Stimulated activated CD8-positive, alpha-beta memory T cell treated with anti-CD3 and anti-CD28 coated beads, Interleukin-7, amount 100 ng/mL, for 24 hours (primary cell): ENCODE data around the gene MMP2.

Experiments used
- DNase-seq: peaks from one replicate; pipeline ENCODE4 v3.0.0-alpha.2; 2020; ENCODE audit warnings: low read depth

Gene MMP2

DNA sequence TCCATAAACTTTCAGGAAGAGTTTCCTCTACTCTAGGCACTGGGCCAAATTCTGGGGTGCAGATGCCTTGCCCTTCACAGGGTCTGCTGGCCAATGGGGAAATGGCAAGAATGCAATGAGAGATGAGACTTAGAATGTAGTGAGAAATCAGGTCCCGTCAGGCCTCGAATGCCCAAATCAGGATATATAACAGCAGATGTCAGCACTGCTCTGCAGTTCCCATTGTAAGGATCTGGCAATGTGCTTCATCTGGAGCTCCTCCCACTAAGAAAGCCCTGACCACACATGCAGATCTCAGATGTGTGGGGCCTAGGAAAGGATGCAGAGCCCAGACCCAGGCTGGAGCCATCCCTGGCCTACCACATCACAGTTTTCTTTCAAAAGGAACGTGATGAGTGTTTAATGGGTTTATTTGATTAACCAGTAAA, 16.0 kb downstream of the MMP2 start:
- no peak for DNase-seq

DNA sequence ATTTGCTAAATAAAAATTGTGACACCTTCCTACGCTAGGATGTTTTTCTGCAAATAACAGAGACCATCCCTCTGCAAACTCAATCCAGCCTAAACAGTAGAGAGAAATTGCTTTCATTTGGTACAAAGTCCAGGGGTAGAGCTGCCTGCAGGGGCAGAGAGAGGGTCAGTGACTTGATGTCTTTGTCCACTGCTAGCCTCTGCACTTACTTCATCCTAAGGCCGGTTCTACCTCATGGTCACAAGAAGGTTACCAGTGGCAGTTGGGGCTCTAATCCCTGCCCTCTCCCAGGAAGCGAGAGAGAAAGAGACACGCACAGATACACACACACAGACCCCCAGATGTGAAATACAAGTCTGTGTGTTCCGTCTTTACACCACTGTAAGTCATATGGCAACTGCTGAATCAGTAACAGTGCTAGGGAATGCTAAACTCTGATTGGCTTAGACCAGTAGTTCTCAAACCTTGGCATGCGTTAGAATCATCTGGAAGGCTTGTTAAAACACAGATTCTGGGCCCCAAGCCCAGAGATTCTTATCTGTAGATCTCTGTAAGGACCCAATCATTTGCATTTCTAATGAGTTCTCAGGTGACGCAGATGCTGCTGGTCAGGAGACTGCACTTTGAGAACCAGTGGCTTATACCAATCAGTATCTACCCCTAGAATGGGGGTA, 16.8 kb downstream of the MMP2 start:
- DNase-seq: no peak

DNA sequence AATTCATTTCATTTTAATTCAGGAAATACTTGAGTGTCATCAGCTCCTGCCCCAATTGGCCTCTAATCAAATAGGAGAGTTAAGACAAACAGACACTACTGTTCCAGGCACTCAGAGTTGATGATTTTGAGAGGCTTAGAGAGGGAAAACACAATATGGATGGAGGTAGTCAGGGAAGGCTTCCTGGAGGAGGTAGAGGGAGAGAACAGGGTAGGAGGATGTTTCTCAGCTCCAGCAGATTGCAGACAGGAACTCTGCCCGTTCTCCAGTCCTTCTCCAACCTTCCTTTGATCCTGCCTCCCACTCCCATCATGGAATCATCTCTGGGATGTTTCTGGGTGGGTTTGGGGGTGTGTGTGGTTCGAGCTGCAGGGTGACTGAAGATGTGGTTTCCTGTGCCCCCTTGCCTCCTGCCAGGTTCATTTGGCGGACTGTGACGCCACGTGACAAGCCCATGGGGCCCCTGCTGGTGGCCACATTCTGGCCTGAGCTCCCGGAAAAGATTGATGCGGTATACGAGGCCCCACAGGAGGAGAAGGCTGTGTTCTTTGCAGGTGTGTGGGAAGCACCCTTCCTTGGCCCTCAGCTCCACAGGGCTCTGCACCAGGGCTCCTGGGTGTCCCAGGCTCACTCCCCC, 17.6 kb downstream of the MMP2 start:
- DNase-seq: no peak

DNA sequence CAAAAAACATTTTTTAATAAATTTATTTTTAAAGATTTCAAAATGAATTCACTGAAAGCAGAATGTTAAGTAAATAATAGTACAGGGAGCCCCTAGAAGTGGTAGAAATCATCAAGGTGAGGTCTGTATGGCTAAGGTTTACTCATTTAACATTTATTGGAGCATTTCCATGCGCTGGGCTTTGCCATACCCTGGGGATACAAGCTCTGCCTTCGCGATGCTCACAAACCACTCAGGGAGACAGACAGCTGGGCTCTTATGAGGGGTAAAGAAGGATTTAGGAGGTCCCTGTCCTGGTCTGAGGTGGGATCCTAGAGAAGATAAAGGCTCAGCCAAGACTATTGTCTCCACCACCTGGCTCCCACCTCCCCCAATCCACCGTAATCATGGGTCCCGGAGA, 18.6 kb downstream of the MMP2 start:
- DNase-seq: no peak

DNA sequence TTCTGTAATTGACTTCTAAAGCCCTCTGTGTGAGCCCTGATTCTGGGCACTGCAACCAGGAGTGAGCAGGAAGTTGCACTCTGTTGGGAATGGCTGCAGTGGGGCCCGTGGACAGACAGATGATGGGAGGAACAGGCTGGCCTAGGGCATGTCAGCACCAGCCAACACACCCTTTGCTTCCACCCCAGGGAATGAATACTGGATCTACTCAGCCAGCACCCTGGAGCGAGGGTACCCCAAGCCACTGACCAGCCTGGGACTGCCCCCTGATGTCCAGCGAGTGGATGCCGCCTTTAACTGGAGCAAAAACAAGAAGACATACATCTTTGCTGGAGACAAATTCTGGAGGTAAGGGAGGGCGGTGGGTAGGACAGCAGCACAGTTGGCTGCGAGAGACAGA, 19.1 kb downstream of the MMP2 start:
- DNase-seq: no peak

DNA sequence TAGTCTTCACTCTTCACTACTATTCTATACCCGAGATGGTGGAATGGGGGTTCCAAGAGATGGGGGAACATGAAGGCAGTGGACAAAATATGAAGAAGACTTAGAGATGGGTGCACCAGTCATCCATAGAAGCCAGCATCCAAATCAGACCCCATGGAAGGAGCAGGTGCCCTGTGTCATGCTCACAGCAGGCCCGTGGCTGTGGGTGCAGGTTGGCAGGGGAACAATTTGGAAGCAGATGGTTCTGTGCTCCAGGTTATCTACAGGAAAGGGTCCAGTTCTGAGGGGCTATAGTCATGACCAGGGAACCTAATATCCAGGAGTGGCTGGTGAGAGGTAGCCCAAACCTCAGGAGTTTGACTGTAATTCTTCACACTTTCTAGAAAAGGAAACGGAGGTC, 20.3 kb downstream of the MMP2 start:
- no peak for DNase-seq

DNA sequence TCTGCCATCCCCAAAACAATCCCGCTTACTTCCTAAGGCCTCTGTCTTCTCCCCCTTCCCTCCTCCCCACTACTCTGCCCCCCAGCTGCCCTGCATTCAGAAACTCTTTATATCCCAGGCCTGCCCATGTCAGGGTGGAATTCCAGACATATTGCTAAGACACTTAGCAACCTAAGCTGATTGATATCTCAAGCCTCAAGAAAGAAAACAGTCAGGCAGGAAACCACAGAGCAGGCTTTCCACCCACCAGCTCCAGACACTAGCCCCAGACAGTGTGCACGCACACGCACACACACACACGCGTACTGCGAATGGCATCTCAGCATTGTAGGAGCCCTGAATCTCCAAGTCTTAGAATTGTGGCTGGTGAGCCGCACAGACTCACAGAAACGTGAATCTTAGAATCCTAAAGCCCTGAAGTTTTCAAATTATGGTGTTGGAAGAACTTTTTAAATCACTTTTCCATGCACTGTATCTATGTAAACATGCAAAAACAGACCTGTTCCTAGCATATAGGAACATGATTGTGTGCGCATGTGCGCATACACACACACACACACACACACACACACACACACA, 21.0 kb downstream of the MMP2 start:
- DNase-seq: no peak

DNA sequence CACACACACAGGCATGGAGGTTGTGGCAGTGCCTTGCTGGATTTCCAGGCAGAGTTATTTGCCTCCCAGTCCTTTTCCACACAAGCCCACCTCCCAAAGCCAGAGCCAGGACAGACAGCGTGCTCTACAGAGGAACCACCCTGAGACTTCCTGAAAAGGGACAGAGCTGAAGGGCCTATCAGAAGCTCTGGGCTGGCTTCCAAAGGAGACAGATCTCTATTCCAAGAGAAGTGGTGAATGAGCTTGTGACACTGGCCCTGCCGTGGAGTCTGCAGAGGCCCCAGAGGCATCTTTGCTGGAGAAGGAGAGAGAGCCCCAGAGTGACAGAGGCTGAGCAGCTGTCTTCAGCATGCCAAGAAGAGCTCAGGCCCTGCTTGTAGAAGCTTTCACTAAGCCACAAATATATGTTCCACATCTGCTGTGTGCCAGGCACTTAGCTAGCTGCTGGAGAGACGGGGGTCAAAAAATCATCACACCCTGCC, 21.6 kb downstream of the MMP2 start:
- no peak for DNase-seq

DNA sequence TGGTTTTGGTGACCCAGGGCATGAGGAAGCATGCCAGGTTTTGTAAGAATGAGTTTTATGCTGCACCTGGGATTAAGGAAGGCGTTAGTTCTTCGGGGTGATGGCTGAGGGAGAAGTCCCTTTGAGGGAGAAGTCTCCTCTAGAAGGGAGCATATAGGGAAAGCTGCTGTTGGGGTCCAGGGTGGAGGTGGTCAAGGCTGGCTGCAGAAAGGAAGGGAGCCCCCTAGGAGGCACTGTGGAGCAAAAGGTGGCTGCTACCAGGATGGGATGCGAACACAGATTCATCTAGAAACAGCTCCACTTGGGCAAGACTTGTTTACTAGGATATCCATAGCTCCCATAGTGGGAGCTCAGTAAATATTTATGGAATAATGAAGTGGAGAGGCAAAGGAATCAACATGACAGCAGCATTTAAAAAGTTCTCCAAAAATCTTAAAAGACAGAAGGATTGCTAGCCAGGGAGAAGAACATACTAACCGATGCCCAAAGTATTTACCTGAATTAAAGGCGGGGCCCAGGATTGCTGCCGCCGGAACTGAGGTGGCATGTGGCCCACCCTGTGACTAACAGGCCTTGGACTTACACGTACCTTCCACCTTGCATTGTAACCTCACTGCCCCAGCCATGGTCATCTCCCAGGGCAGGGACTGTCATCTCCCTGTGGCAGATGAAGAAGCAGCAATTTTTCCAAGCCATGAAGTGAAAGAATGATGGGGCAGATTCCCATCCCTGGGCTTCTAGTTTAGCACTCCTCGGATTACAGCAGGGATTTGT, 22.7 kb downstream of the MMP2 start:
- no peak for DNase-seq

DNA sequence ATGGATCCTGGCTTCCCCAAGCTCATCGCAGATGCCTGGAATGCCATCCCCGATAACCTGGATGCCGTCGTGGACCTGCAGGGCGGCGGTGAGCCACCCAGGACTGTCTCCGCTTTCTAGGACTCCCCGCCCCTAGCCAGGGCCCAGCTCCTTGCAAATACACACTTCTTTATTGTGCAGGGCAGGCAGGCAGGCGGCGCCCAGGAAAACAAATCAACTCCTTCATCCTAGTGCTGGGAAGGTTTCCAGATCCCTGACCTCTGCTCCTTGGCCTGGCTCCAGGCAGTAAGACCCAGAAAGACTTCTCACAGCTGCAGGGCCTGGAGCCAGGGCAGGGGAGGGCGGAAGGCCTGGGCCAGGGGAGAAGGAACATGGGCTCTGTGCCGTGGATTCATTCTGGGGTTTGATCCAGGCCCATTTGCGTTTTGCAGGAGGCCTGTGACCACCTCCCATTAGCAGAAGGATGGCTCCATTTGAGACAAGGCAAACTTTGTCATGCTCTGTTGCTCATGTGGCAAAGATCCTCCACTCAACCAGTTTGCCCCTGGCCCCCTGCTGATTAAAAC, 23.9 kb downstream of the MMP2 start:
- DNase-seq: no peak

DNA sequence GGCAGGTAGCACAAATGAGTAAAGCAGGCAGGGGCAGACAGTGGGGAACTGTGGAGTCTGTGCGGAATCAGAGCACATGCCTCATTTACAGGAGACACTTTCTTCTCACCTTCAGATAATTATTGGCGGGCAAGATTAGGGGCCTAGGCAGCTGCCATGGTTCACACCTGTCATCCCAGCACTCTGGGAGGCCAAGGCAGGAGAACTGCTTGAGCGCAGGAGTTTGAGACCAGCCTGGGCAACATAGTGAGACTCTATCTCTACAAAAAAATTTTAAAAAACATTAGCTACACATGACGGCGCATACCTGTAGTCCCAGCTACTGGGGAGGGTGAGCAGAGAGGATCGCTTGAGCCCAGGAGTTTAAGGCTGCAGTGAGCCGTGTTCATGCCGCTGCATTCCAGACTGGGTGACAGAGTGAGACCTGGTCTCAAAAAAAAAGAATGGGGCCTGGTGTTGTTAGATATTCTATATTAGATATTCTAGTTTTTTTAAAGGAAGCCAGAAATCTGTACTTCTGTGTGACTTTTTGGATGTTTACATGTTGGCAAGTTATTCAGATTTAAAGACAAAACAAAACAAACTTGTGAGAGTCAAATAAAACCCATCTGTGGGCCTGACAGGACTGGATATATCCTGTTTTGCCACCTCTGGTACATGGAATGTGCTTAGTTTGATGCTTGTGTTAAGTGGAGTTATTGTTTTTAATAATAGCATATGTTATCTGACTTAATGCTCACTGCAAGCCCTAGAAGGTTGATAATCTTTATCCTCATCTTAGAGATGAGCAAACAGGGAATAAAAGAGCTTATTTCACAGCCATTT, 24.9 kb downstream of the MMP2 start:
- DNase-seq: no peak

DNA sequence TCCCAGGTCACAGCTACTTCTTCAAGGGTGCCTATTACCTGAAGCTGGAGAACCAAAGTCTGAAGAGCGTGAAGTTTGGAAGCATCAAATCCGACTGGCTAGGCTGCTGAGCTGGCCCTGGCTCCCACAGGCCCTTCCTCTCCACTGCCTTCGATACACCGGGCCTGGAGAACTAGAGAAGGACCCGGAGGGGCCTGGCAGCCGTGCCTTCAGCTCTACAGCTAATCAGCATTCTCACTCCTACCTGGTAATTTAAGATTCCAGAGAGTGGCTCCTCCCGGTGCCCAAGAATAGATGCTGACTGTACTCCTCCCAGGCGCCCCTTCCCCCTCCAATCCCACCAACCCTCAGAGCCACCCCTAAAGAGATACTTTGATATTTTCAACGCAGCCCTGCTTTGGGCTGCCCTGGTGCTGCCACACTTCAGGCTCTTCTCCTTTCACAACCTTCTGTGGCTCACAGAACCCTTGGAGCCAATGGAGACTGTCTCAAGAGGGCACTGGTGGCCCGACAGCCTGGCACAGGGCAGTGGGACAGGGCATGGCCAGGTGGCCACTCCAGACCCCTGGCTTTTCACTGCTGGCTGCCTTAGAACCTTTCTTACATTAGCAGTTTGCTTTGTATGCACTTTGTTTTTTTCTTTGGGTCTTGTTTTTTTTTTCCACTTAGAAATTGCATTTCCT, 26.5 kb downstream of the MMP2 start:
- no peak for DNase-seq

DNA sequence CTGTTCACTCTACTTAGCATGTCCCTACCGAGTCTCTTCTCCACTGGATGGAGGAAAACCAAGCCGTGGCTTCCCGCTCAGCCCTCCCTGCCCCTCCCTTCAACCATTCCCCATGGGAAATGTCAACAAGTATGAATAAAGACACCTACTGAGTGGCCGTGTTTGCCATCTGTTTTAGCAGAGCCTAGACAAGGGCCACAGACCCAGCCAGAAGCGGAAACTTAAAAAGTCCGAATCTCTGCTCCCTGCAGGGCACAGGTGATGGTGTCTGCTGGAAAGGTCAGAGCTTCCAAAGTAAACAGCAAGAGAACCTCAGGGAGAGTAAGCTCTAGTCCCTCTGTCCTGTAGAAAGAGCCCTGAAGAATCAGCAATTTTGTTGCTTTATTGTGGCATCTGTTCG, 27.1 kb downstream of the MMP2 start:
- DNase-seq: no peak

DNA sequence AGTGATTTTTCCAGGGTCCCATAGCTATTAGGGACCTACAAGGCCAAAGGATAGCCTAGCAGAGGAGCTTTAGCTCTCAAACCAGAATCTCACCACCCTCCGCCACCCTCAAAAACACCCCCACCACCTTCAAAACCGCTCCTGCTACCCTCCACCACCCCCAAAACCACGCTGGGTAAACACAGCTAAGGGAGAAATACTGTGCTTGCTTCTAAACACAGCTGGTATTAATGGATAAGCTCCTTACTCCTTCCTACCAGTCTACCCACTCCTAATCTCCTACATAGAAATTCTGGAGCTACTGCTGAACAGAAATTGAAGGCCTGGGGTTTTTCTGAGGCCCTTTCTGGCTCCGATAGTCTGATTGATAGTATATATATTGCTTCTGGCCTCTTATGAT, 27.7 kb downstream of the MMP2 start:
- DNase-seq: no peak

DNA sequence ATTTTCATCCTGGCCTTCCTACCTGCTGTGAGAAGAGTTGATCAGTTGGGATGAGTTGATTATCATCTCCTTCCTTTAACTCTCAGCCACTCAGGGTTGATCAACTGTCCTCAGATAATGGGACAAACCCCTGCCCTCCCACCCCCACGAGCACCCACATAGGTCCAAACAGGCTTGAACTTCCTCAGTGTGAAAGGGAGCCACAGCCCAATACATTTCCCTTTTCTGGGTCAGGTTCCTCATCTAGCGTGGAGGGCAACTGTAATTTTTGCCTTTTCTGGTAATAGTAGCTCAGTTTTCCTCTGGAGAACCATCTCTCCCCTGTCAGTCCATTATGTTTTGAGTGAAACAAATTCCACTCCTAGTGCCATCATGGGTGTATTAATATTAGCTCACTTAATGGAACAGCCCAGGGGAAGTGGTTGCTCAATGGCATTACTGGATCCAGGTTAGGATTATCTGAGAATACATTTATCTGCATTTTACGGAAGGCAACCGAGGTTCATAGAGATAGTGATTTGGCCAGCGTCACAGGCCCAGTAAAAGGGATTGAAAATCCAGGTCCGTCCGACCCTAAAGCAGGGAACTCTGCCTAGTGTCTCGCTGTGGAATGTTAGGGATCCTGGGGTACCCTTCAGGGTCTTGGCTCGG, 29.4 kb downstream of the MMP2 start:
- no peak for DNase-seq

DNA sequence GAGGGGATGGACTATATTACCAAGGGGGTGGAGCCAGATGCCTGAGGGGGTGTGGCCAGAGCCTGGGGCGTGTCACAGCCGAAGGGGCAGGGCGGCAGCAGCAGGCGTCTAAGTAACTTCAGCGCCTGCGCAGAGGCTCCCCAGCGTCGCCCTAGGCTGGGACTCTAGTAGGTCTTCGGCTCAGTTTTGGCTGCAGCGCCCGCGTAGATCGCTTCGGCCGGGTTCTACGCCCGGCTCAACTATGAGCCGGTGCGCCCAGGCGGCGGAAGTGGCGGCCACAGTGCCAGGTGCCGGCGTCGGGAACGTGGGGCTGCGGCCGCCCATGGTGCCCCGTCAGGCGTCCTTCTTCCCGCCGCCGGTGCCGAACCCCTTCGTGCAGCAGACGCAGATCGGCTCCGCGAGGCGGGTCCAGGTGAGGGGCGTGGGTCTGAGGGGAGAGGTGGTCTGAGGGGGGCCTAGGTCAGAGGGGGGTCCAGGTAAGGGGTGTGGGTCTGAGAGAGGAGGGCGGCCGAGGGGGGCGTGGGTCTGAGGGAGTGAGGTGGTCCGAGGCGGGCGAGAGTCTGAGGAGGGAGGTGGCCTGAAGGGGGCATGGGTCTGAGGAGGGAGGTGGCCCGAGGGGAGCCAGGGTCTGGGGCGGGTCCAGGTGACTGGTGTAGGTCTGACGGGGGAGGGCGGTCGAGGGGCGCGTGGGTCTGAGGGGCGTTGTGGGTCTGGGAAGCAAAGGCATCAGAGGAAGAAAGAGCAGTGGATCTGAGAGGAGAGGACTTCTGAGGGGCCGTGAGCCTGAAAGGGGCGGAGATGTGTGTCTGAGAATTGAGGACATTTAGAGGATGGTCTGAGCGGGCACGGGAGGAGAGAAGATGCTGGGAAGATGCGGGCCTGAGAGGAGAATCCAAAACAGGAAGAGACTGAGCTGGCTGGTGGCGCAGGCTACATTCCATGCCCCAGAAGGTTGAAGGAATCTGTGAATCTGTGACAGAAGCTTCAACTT, 30.2 kb downstream of the MMP2 start, which contains the start of gene LPCAT2:
TSS of gene LPCAT2 (plus strand) at position 132 of the 991 bp plus-strand sequence. CDS start at position 242, 110 bp downstream.
- DNase-seq: peak; percentile 20

DNA sequence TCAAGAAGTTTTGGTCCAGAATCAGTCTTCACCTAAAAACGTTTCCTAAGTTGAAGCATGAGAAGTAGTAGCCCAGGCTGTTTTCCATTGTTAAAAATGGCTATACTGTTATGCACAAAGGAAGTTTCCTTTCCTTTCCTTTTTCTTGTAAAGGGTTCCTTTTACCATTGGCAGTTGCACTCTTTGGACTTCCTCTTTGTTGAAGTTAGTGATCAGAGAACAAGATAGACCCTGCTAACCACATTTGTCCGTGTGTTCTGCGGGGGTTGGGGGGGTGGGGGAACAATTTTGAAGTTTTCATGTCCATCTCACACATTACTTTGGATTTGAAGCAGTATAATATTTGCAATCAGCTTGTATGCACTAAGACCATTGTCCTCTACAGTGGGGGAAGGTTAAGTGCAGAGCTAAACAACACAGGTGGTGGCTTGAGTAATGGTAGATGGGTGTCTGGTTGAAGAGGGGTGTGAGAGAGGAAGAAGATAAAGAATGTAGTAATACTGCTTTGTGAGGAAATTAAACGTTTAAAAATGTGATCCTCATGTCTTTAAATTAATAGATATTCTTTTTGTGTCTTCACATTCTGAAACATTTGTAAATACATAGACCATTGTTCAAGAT, 31.3 kb downstream of the MMP2 start:
- DNase-seq: no peak

DNA sequence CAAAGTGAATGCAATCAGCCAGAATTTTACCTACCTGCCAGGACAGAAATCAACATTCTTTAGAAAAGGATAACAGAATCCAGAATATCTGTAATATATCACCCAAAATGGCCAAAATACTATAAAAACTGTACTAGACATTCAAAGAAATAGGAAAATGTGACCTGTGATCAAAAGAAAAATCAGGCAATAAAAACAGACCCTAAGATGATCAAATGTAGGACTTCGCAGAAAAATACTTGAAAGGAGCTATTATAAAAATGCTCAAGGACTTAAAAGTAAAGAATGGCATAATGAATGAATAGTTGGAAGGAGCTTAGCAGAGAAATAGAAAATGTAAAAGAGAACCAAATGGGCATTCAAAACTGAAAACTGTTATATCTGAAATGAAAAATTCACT, 33.9 kb downstream of the MMP2 start:
- no peak for DNase-seq

DNA sequence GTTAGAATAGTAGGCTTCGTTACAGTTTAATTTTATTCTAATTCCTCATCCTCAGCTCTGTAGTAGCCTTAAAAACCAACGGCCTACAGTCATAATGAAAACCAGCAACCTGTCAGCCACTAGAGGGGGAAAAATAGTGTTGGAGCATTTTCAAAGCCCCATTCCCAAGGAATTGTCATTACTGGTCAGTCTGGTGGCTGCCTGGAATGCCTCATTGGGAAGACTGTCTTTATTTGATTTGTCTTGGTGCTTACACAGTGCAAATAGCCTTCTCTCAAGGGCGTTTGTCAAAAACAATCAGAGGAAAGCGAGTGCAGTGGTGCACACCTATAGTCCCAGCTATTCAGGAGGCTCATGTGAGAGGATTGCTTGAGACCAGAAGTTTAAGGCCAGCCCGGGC, 34.6 kb downstream of the MMP2 start:
- DNase-seq: no peak
